Stimulated activated CD4-positive, alpha-beta T cell treated with anti-CD3 and anti-CD28 coated beads, Interleukin-1b, Interleukin-23, amount 100 ng/mL, for 4 hours (primary cell): ENCODE measurements around the gene AFDN.
"Not testable (repeated sequence)": the region's sequence is repeated elsewhere in the genome, so short reads cannot be mapped to it uniquely, and the experiment has no call there.

Experiments used
- DNase-seq, 2 donors: peaks; one replicate each; pipeline ENCODE4 v3.0.0-alpha.2; 2020; ENCODE audit warnings: low read depth in 2 of 2

Gene AFDN

DNA sequence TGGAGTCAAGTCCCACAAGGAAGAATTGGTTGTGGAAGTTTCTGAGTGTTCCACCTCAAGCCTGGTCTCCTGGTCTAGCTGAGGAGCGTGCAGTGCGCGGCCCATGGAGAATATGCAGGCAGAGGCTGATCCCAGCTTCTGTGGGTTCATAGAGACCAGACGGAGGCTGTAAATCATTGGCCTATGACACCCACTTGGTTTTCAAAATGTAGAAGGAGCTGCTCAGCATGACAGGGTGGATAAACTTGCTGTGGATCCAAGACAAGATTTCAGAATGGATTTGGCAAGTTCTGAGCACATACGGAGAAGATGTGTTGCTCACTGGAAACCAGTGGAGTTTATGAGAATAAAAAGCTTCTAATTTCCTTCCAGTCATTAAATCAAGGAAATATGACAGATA is 171.5 kb downstream of the AFDN start:
- DNase-seq = no peak

- no peak for DNase-seq
These were observed 173.7 kb downstream of the AFDN start for GRCh38 chr6:168000198-168001028.

DNA sequence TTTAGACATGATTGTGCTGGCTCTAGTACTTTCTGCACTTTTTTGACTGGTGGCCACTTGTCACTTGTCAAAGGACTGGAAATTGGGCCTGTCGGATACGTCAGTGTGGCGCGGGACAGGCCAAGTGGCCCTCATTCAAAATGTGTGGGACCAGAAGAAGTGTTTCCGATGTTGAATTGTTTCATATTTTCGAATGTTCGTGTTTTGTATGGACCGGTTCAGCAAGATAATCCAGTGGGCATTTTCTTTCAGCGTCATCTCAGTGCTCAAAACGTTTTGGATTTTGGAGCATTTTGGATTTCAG is 174.3 kb downstream of the AFDN start:
- DNase-seq = no peak

- DNase-seq = not testable (repeated sequence)
These were observed 174.8 kb downstream of the AFDN start for GRCh38 chr6:168001514-168001913.

GRCh38 chr6:168002804-168003203 is 176.1 kb downstream of the AFDN start:
- DNase-seq = no peak

- no peak for DNase-seq
These were observed 177.3 kb downstream of the AFDN start for GRCh38 chr6:168004023-168004422.

GRCh38 chr6:168004945-168005344 is 178.2 kb downstream of the AFDN start:
- no peak for DNase-seq

DNA sequence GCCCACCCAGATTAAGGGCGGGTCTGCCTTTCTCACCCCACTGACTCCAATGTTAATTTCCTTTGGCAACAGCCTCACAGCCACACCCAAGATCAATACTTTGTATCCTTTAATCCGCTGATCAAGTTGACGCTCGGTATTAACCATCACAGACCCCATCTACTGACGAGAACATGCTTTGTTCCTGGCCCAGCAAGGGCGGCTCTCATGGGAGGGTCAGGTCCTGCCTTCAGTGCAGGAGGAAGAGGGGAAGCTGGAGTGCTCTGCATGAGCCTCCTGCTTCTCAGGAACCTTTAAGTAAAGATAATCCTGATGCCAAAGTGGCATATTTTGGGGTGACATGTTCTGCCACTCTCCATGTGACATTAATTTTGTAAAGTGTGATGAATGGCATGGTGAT is 179.1 kb downstream of the AFDN start:
- no peak for DNase-seq

DNA sequence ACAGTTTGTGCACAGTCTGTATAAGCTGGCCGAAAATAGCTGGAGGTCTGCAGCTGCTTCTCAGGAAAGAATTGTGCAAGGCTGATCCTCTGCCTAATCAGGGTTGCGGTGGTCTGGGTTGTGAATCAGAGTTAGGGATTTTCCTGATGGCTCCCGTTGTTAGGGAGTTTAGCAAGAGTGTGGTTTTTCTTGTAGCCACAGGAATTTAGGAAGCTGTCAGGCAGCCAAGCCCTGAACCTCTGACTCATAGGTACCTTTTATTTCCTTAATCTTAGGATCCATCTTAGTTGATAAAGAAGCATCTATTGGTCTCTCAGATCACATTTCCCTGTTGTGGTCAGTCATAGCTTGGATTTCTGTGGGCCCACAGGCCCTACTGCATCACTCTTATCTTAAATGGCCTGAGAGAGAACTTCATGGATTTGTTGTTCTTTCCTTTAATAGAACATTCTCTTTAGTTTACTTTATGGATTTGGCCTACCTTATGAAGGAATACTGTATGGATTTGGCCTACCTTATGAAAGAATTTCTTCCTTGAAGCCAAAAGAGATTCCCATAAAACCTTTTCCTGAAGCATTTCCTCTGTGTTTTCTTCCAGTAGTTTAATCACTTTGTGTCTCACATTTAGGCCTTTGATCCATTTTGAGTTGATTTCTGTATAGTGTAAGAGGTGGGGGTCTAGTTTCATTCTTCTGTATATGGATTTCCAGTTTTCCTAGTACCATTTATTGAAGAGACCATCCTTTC is 181.1 kb downstream of the AFDN start:
- DNase-seq = no peak

- DNase-seq = no peak
These were observed 182.6 kb downstream of the AFDN start for GRCh38 chr6:168009331-168009730.

GRCh38 chr6:168011291-168011690 is 184.6 kb downstream of the AFDN start:
- no peak for DNase-seq

GRCh38 chr6:168012431-168013249 is 185.9 kb downstream of the AFDN start:
- no peak for DNase-seq

- no peak for DNase-seq
These were observed 186.7 kb downstream of the AFDN start for GRCh38 chr6:168013250-168013915.

GRCh38 chr6:168014428-168014827 is 187.7 kb downstream of the AFDN start:
- DNase-seq = no peak

GRCh38 chr6:168015009-168015408 is 188.3 kb downstream of the AFDN start:
- no peak for DNase-seq

GRCh38 chr6:168015482-168016175 is 188.9 kb downstream of the AFDN start:
- DNase-seq = no peak

- no peak for DNase-seq
These were observed 189.5 kb downstream of the AFDN start for GRCh38 chr6:168016176-168016620.

DNA sequence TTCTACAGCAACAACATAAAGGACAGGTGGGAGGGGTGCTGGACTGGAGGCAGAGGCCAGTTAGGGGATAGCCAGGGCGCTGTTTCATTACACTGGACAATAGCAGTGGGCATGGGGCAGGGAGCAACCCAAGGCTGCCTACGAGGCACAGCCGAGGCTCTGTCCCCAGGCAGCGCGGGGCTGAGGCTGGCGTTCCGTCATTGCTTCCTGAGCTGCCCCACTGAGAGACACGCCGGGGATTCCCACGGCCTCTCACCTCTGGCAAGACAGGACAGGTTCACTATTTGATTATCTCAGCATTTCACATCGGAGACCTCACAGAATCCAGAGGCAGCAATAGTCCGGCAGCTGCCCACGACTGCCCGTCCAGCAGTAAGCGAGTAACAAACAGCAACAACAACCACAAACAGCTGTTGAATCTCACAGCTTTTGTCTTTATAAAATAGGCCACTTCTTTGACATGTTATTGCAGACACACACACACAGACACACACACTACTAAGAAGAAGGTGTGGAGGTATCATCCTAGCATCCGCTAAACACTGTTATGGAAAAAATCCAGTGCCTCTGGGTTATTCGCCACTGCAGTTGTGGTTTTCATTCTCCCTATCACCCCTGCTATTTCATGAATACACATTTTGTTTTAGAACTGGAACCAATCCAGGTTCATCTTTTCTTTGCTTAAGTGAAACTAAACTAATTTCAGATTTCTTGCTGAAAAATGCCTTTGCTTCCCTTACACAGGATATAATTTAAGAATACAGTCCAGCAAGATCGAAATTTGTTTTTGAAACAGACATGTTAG is 190.2 kb downstream of the AFDN start:
- no peak for DNase-seq

DNA sequence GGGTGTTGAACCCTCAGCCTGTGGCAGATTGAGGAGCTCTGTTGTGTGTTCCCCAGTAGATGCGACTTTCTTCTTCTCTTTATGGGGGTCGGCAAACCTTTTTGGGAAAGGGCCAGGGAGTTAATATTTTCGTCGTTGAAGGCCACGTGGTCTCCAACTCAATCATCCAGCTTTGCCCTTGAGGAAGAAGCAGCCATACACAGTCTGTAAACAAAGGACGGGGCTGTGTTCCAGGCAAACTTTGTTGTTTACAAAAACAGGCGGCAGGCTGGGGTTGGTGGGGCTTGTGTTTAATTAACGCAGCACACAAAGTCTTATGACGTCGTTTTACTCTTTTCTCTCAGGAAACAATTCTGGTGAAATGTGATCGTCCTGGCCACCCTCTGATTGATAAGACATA is 190.9 kb downstream of the AFDN start:
- DNase-seq = no peak

GRCh38 chr6:168018664-168019063 is 192.0 kb downstream of the AFDN start:
- DNase-seq = no peak
